Measurements from ENCODE around the gene LOXL4.

LOXL4 gene

GRCh38 chr10:98295401-98295811 lies 27.4 kb upstream of the LOXL4 start:
- no peak for DNase-seq (ENCODE audit: low read depth in 4 of 4, low spot score in 1 of 4)

GRCh38 chr10:98294270-98294627 lies 26.3 kb upstream of the LOXL4 start:
- no peak for DNase-seq (ENCODE audit: low read depth in 4 of 4, low spot score in 1 of 4)

GRCh38 chr10:98293550-98294269 lies 25.7 kb upstream of the LOXL4 start:
- DNase-seq (ENCODE audit: low read depth in 4 of 4, low spot score in 1 of 4): no peak

- no peak for DNase-seq (ENCODE audit: low read depth in 4 of 4, low spot score in 1 of 4)
These were observed 25.0 kb upstream of the LOXL4 start for GRCh38 chr10:98292971-98293370.

- DNase-seq (ENCODE audit: low read depth in 4 of 4, low spot score in 1 of 4): no peak
These were observed 21.8 kb upstream of the LOXL4 start for GRCh38 chr10:98289802-98290209.

GRCh38 chr10:98287321-98287720 lies 19.3 kb upstream of the LOXL4 start:
- DNase-seq (ENCODE audit: low read depth in 4 of 4, low spot score in 1 of 4): no peak

GRCh38 chr10:98286419-98286818 lies 18.4 kb upstream of the LOXL4 start:
- no peak for DNase-seq (ENCODE audit: low read depth in 4 of 4, low spot score in 1 of 4)

GRCh38 chr10:98285416-98285815 lies 17.4 kb upstream of the LOXL4 start:
- DNase-seq (ENCODE audit: low read depth in 4 of 4, low spot score in 1 of 4): no peak

GRCh38 chr10:98276311-98276710 lies 8.3 kb upstream of the LOXL4 start:
- no peak for DNase-seq (ENCODE audit: low read depth in 4 of 4, low spot score in 1 of 4)

GRCh38 chr10:98274562-98274961 lies 6.6 kb upstream of the LOXL4 start:
- no peak for DNase-seq (ENCODE audit: low read depth in 4 of 4, low spot score in 1 of 4)

GRCh38 chr10:98273057-98273850 lies 5.3 kb upstream of the LOXL4 start:
- no peak for DNase-seq (ENCODE audit: low read depth in 4 of 4, low spot score in 1 of 4)

GRCh38 chr10:98272656-98273055 lies 4.7 kb upstream of the LOXL4 start:
- no peak for DNase-seq (ENCODE audit: low read depth in 4 of 4, low spot score in 1 of 4)

- no peak for DNase-seq (ENCODE audit: low read depth in 4 of 4, low spot score in 1 of 4)
These were observed 4.3 kb upstream of the LOXL4 start for GRCh38 chr10:98272245-98272644.

- DNase-seq (ENCODE audit: low read depth in 4 of 4, low spot score in 1 of 4): no peak
These were observed 2.8 kb upstream of the LOXL4 start for GRCh38 chr10:98270786-98271185.

- DNase-seq (ENCODE audit: low read depth in 4 of 4, low spot score in 1 of 4): no peak
These were observed 2.2 kb upstream of the LOXL4 start for GRCh38 chr10:98270073-98270740.

- DNase-seq (ENCODE audit: low read depth in 4 of 4, low spot score in 1 of 4): no peak
These were observed 1.5 kb upstream of the LOXL4 start for GRCh38 chr10:98269435-98269912.

GRCh38 chr10:98268694-98269431 lies 869 bp upstream of the LOXL4 start:
- DNase-seq (ENCODE audit: low read depth in 4 of 4, low spot score in 1 of 4): no peak

GRCh38 chr10:98267069-98267893 lies 713 bp downstream of the LOXL4 start:
- DNase-seq (ENCODE audit: low read depth in 4 of 4, low spot score in 1 of 4): no peak

GRCh38 chr10:98266647-98267046 lies 1.3 kb downstream of the LOXL4 start:
- no peak for DNase-seq (ENCODE audit: low read depth in 4 of 4, low spot score in 1 of 4)
